C4-2B (cell line): ENCODE measurements around the gene MAPK7.

Source experiments
- H3K27ac ChIP-seq: fragments of 450-650 bp; 2 replicates; pipeline ENCODE4 v1.5.1; 2017
- CTCF ChIP-seq: fragments of 450-650 bp; conservative IDR thresholded peaks from 2 replicates; pipeline ENCODE4 v1.5.1; 2017; ENCODE audit warnings: mild to moderate bottlenecking
- ZFX ChIP-seq: fragments of 450-650 bp; IDR thresholded peaks from 2 replicates; pipeline ENCODE4 v1.6.1; 2017

Gene MAPK7

GRCh38 chr17:19408346-19408710 is 30.0 kb downstream of the MAPK7 start:
- no peak overlapping the region for H3K27ac ChIP-seq
- TF ChIP-seq ZFX (no peak), CTCF (no peak)

DNA sequence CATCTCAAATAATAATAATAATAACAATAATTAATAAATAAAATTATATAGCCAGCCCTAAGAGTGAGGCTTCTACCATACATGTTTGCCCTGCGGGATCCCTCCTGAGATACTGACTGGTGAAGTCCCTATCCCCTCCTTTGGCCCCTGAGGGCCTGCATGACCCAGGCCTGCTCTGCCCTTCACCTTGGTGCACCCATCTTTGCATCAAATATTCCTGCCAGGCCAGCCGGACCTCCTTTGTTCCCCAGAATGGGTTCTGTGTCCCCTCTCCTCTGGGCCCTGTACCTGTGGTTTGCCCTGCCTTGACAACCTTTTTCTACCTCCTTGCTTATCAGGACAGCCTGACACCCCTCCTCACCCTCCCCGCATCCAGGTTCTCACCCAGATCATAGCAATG is 30.8 kb downstream of the MAPK7 start:
- TF ChIP-seq CTCF, result no peak

DNA sequence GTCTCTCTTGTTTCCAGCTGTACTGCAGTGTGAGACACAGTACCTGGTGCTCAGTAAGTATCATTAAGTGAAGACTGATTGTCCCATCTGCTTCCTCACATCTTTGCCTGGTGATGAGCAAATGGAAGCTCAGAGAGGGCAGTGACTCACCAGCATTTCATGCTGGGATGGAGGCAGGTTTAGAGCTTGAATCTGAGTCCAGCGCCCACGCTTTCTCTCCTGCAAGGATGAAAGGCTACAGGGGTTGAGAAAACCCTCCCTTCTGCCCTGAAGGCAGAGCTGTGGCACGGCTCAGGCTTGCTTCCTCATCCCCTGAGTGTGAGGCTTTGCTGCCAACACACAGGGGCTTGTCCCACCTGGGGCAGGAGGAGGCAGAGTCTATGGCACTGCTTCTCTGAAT is 31.2 kb downstream of the MAPK7 start:
- no peak for TF ChIP-seq ZFX
- no peak for TF ChIP-seq CTCF
- no peak overlapping the region for H3K27ac ChIP-seq

More for the DNA sequence above, 30.8 kb downstream of the MAPK7 start:
- no peak overlapping the region for H3K27ac ChIP-seq

DNA sequence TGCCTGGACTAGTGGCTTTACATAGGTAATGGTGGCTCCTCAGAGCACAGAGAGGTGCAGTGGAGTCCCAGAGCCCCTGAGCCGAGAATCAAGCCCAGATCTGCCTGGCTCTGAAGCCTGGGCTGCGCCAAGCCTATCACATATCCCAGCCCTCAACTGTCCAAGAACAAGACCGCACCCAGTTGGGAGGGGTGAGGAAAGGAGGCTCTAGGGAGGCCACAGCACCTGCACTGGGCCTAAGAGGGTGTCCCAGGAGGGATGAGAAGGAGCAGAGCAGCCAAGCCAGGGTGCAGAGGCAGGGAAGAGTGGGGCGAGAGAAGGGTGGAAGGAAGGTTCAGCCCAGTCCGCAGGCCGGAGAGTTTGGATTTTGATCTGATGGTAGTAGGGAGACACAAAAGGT is 31.8 kb downstream of the MAPK7 start:
- no peak overlapping the region for H3K27ac ChIP-seq
- TF ChIP-seq ZFX, result no peak

- no peak for TF ChIP-seq ZFX
- no peak for TF ChIP-seq CTCF
Observed at GRCh38 chr17:19410875-19411620, 32.8 kb downstream of the MAPK7 start, which contains the start of gene RNF112. RNF112 (plus strand) TSS chr17:19411232; CDS start chr17:19411409, 177 bp downstream.

DNA sequence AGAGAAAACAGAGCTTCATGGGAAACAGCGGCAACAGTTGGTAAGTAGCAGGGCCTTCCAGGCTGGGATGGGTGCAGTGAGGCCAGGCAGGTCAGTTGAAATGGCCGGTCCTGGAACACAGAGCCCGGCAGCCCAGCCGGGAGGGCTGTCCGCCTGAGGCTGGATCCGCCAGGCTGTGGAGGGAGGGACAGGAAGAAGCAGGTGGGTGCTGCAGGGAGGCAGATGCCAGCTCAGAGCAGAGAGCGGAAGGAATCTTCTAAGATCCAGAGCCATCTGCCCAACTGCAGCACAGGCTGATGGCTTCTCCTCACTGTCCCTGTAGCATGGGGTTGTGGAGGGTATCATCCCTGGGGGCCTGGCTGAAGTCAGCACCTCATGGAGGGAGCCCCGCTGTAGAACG is 33.3 kb downstream of the MAPK7 start:
- no peak overlapping the region for H3K27ac ChIP-seq
- TF ChIP-seq ZFX (no peak), CTCF (no peak)

More at GRCh38 chr17:19410875-19411620, 32.8 kb downstream of the MAPK7 start, which contains the start of gene RNF112:
- no peak within 1 kb of the TSS for H3K27ac ChIP-seq

- H3K27ac ChIP-seq, result no peak overlapping the region
- TF ChIP-seq ZFX (no peak), CTCF (no peak)
Observed at GRCh38 chr17:19412510-19412909, 34.2 kb downstream of the MAPK7 start.

DNA sequence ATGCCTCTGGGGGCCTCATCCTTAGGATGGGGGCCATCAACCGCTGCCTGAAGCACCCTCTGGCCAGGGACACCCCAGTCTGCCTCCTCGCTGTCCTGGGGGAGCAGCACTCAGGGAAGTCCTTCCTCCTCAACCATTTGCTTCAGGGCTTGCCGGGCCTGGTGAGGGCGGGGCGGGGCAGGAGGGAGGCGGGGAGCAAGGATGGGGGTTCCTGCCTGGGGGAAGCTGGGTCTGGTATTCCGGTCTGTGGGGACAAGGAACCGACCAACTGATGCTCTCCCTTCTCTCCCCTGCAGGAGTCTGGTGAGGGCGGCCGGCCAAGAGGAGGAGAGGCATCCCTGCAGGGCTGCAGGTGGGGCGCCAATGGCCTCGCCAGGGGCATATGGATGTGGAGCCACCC is 34.7 kb downstream of the MAPK7 start:
- TF ChIP-seq ZFX (no peak), CTCF (no peak)
- no peak overlapping the region for H3K27ac ChIP-seq
